NCI-H2171 (cell line): ENCODE measurements around the gene MAK.
"Not testable (repeated sequence)": the region's sequence is repeated elsewhere in the genome, so short reads cannot be mapped to it uniquely, and the experiment has no call there.

ENCODE experiments used
- DNase-seq: peaks from one replicate; lab custom pipeline; 2025; lab: John Stamatoyannopoulos, UW

MAK gene

GRCh38 chr6:10778230-10778629 lies 60.1 kb downstream of the MAK start:
- no peak for DNase-seq

- DNase-seq, result no peak
Observed at GRCh38 chr6:10771371-10771894, 66.9 kb downstream of the MAK start.

DNA sequence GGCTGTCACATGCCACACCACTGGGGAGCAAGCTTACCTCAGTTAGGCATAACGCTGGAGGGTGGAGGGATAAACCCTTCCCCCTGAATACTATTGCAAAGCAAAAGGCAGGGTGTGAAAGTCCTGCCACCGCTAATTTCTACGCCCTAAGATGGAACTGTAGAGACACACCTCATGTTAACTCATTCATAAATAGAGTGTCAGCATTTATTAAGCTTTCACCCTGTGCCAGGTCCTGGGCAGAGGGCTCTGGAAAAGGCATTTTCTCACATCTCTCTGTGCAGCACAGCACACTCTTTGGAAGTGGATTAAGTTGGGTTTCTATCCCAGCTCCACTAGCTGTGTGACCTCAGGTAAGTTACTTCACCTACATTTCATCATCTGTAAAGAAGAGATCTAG lies 68.9 kb downstream of the MAK start:
- no peak for DNase-seq

DNA sequence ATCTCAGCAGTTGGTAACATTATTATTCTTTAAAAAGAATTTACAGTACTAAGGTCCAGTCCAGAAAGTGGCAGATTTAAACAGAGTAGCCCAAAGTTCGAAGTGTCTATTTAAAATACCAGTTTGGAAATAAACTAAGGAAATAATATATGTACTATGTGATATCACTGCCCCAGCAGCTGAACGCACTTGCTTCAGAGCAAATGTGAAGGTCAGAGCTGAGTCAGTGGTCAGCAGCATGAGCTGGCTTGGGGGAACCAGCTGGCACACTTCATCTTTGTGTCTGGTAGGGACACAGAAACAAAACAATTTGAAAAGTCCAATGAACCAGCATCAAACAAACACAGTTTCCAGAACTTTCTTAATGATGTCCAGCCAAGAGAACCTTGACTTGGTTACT lies 75.3 kb downstream of the MAK start:
- DNase-seq, result no peak

DNA sequence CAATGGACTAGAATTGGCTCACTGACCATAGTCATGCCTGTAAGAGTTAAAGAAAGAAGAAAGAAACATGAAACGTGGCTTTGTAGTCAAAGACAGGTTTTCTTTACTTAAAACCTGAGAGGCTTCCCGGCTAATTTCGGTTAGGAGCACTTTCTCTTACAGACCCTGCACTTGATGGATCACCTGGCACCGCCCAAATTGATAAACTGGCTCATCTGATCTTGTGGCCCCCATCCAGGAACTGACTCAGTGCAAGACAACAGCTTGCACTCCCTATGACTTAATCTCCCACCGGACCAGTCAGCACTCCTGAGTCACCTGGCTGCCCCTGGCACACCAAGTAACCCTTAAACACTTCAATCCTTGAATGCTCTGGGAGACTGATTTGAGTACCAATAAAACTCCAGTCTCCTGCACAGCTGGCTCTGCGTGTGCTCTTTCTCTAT lies 78.4 kb downstream of the MAK start:
- DNase-seq, result peak; percentile 14

DNA sequence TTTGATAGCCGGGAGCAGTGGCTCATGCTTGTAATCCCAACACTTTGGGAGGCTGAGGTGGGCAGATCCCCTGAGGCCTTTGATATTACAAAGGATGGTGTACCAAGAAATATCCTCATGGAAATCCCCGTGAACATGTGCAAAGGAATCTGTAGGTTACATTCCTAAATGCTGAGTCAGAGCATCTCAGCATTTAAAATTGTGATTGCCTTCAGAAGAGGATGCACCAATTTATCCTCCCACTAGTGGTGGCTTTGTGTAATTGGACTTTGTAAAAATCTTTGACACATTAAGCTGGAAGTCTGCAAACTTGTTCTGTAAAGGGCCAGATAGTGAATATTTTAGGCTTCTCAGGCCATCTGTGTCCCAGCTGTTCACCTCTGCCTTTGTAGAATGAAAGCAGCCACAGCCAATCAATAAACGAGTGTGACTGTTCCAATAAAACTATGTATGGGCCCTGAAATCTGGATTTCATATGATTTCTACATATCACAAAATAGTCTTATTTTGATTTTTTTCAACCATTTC lies 79.0 kb downstream of the MAK start:
- DNase-seq, result peak; percentile 43

DNA sequence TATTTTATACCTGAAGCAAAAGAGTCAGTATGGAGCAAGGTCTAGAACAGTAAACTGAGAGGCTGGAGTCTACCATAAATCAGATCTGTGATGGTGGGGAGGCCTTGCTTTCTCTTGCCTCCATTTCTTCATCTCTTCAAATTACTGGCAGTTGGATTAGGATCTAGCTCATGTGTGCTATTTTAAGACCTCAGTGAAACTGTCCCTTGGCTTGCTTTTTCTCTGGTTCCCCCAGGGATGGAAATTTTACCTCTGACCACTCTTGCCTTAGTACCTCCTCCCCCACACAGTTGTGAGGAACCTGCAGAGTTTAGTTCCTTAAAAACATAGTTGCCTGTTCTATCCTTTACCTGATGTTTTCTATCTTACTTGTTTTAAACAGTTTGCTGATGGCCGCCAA lies 82.3 kb downstream of the MAK start:
- no peak for DNase-seq

DNA sequence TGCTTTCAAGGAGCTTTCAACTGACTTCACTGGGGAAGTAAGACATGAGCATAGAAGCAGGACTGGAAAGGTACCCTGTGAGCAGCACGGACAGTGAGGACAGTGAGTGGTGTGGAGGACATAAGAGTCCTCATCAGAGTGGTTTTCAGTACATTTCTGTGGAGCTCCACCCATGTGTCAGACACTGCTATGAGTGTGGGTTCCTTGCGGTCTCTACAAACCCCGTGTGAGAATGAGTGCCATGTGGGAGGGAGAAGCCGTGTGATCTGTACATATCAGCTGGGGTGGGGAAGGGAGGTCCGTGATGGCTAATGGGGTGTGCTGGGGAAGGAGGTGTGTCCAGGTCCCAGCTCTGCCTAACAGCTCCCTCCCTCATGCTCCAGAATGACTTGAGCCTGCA lies 86.6 kb downstream of the MAK start:
- DNase-seq, result not testable (repeated sequence)

GRCh38 chr6:10750568-10750967 lies 87.8 kb downstream of the MAK start:
- DNase-seq, result not testable (repeated sequence)

DNA sequence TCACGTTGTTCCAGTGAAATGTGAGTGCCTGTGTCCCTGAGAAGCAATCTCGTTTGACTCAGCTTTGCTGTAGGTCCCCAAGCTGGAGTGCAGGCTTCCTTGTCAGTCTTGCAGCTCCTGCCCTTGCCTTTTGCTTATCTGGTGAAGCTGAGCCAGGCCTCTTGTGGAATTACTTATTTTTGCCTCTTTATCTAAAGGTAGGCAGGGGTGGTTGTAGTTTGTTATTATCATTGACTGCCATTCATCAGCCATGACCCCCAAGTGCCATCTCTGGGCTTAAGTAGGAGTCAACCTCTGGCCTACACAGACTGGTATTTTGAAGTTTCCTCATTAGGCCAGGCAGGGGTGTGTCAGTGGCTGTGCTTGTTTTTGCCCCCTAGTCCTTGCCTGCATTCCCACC lies 88.6 kb downstream of the MAK start:
- no peak for DNase-seq

GRCh38 chr6:10747251-10747972 lies 90.9 kb downstream of the MAK start, which contains the start of gene TMEM14B:
Gene TMEM14B, plus strand, starts transcription at chr6:10747805. Its CDS starts 1,441 bp downstream, at chr6:10749246.
- peak; percentile 97 for DNase-seq

GRCh38 chr6:10746915-10747250 lies 91.5 kb downstream of the MAK start:
- no peak for DNase-seq

GRCh38 chr6:10745116-10745515 lies 93.2 kb downstream of the MAK start:
- no peak for DNase-seq

DNA sequence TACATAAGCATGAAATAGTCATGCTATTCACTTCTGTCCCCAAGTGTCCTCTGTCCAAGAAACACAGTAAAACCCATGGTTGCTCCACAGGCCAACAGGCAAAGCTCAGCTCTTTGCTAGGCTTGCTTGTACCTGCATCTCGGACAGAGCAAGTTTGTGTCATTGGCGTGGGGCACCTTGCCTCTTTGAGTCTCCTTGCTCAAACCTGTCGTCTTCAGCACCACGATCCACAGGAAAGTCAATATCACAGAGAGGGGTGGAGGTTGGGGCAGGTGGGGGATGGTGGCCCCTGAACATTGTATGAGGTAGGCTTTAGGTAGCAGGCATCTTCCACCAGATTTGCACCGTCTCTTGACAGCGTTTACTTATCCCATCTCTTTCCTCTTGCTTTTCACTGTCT lies 94.8 kb downstream of the MAK start:
- DNase-seq, result no peak

DNA sequence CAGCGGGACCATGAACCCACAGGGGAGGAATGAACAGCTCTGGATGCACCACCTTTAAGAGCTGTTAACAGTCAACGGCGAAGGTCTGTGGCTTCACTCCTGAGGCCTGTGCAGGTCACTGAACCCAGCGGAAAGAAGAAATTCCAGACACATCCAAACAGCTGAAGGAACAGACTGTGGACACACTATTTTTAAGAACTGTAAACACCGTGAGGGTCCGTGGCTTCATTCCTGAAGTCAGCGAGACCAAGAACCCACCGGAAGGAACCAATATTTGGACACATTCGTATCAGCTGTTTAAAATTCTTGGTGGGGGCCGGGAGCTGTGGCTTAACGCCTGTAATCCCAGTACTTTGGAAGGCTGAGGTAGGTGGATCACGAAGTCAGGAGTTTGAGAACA lies 96.1 kb downstream of the MAK start:
- DNase-seq, result no peak

GRCh38 chr6:10741643-10742042 lies 96.7 kb downstream of the MAK start:
- not testable (repeated sequence) for DNase-seq

GRCh38 chr6:10740061-10740460 lies 98.3 kb downstream of the MAK start:
- DNase-seq, result no peak

DNA sequence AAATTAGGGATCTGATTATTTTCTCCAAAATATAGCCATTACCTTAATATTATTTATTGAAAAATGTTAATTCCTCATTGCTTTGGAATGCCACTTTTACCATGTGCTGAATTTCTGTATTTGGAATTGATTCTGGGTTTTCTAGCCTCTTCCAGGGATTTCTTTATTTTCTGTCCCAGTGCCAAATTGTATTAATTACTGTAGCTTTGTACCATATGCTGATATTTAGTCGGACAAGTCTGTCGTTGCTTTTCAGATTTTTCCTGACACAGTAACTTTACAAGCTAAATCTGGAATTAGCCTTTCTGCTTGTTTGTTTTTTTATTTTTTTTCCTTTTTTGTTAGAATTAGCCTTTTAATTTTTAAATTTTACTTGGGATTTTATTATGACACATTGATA lies 101.6 kb downstream of the MAK start:
- DNase-seq, result no peak

- no peak for DNase-seq
Observed at GRCh38 chr6:10733863-10734262, 104.5 kb downstream of the MAK start.

DNA sequence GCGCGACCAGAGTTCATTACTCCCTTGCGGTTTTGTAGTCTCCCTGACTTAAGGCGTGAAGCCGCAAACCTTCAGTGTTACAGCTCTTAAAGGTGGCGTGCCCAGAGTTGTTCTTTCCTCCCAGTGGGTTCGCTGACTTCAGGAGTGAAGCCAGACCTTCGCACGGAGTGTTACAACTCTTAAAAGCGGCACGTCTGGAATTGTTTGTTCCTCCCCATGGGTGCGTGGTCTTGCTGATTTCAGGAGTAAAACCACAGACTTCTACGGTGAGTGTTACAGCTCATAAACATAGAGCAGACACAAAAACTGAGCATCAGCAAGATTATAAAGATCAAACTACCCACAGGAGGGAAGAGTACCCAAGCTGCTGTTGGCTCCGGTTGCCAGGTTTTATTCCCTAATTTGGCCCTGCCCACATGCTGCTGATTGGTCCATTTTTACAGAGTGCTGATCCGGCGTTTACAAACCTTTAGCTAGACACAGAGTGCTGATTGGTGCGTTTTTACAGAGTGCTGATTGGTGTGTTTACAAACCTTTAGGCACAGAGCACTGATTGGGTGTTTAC lies 105.1 kb downstream of the MAK start:
- DNase-seq, result no peak

- no peak for DNase-seq
Observed at GRCh38 chr6:10730254-10730653, 108.1 kb downstream of the MAK start.

- DNase-seq, result no peak
Observed at GRCh38 chr6:10725716-10726115, 112.6 kb downstream of the MAK start.

DNA sequence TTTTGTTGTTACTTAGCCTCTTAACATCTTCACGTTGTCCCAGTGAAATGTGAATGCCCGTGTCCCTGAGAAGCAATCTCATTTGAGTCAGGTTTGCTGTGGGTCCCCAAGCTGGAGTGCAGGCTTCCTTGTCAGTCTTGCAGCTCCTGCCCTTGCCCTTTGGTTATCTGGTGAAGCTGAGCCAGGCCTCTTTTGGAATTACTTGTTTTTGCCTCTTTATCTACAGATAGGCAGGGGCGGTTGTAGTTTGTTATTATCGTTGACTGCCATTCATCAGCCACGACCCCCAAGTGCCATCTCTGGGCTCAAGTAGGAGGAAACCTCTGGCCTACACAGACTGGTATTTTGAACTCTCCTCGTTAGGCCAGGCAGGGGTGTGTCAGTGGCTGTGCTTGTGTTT lies 113.3 kb downstream of the MAK start:
- DNase-seq, result no peak

- DNase-seq, result no peak
Observed at GRCh38 chr6:10723567-10723881, 114.8 kb downstream of the MAK start.
